ENCODE measurements around the gene COQ7.

DNA sequence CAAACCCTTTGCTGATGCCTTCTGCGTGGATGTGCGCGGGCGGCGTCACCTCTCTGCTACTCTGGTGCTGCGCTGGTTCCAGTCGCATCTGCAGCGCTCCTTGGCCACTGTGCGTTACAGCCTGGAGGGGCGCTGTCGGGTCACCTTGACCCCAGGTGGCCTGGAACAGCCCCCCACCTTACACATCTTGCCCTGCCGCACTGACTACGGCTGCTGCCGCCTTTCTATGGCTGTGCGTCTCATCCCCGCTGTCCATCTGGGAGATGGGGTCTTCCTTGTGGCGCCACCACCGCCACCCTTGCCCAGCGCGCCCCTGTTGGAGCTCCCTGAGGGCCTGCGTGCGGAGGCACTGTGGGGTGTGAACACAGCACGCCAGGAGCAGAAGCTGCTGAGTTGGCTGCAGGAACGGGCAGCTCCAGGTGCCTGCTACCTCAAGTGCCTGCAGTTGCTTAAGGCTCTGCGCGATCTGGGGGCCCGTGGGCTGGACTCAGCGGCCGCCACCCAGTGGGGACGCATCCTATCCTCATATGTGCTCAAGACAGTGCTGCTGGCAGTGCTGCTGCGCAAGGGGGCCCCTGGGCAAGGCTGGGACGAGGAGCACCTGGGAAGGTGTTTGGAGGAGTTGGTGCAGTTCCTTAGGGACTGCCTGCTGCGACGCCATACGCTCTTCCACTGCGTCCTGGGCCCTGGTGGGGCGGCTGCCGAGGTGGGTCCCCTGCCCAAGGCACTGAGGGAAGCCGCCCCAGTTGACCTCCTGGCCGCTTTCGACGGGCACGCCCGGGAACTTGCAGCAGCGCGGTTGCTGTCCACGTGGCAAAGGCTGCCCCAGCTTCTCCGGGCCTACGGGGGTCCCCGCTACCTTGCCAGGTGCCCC, 48.0 kb downstream of the COQ7 start:
- TF ChIP-seq, protein P1, sequence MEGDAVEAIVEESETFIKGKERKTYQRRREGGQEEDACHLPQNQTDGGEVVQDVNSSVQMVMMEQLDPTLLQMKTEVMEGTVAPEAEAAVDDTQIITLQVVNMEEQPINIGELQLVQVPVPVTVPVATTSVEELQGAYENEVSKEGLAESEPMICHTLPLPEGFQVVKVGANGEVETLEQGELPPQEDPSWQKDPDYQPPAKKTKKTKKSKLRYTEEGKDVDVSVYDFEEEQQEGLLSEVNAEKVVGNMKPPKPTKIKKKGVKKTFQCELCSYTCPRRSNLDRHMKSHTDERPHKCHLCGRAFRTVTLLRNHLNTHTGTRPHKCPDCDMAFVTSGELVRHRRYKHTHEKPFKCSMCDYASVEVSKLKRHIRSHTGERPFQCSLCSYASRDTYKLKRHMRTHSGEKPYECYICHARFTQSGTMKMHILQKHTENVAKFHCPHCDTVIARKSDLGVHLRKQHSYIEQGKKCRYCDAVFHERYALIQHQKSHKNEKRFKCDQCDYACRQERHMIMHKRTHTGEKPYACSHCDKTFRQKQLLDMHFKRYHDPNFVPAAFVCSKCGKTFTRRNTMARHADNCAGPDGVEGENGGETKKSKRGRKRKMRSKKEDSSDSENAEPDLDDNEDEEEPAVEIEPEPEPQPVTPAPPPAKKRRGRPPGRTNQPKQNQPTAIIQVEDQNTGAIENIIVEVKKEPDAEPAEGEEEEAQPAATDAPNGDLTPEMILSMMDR (conservative IDR thresholded peaks at IDR 0.05) = no peak; the same call in 1 of the 2 replicates
- TF ChIP-seq ZFX (IDR thresholded peaks at IDR 0.05) = no peak
